Ammon's horn (tissue), 1 donor: ENCODE data around the gene GALNT10.

ENCODE experiments used
- DNase-seq: peaks from one replicate; pipeline ENCODE4 v3.0.0-alpha.2; 2016; ENCODE audit warnings: low spot score

Gene GALNT10

DNA sequence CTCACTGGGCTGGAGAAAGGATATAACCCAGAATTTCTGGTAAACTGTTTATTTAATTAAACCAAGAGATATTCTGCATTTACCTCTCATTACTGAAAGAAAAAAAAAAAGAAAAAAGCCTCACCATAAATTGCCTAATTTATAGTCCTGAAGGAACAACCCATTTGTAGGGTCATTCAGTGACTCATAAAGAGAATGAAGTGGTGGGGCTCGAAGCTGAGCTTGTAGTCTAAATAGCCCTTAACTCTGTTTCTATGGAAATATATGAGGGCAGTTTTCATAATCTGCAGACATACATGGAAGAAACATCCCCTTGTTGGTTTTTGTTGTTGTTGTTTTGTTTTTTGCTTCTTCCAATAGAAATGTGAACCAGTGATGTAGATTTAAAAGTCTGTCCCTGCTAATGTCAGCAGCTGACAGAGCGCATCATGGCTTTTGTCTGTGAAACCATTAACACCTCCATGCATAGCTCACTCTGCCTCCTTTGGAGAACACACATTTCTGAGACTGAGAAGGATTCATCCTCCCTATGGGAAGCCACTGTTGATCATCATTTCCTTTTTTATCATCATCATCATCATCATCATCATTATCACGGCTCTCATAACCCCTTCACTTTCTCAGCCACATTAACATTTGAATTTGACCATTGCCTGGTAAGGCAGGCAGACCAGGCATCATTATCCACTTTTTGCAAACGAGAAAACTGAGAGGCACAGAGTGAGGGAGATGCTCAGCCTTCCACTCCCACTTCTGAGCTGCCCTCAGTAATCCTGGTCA lies 187.4 kb downstream of the GALNT10 start:
- no peak for DNase-seq

DNA sequence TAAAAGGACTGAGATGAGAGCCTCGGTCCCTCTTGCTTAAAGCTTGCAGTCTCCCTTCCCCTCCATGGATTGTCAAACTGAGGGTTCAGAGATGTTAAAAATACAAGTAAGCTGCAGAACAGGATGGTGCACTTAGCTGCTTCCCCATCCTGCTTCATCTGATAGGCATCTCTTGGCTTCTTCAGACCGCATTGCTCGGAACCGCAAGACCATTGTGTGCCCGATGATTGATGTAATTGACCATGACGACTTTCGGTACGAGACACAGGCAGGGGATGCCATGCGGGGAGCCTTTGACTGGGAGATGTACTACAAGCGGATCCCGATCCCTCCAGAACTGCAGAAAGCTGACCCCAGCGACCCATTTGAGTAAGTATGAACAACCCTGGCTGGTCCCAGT lies 189.7 kb downstream of the GALNT10 start:
- DNase-seq: no peak

DNA sequence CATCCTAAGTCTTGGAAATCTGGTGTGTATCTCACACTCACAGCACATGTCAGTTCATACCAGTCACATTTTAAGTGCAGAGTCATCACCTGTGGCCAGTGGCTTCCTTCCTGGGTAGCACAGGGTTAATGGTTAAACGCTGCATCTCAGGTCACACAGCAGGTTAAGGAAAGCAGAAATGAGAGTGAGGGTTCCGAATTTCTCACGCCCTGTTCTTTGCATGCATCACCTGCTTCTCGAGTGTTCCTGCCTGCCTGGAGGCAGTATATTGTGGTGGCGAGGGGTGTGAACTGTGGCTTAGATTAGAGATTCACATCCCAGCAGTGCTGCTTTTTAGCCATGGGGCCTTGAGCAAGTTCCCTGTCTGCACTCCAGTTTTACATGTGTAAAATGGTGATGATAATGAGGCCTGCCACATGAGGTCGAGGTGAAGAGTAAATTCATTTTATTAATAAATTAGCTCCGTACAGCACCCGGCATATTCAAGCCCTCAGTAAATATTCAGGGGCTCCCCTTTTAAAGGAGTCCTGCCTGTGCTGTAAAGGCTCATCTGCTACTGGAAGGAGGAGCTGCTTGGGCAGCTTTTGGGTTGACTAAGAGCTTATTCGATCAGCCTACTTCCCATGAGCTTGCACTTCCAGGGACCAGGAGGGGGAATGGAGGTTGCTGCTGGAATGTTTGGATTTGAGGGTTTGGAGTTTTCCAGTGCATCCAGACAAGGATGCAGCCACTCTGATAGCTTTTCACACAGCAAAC lies 194.1 kb downstream of the GALNT10 start:
- DNase-seq: no peak

DNA sequence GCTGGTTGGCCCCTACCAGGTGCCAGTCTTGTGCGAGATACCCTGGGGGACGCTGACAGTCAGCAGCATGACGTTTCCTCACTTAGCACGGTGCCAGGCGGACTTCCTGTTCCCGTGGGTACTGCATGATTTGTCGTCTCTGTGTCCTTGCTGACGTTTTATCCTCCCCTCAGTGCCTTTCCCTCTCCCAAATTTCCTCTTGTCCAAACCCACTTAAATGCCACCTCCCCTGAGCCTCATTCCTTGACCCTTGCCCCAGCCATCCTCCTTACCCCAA lies 194.6 kb downstream of the GALNT10 start:
- DNase-seq: peak; percentile 42

DNA sequence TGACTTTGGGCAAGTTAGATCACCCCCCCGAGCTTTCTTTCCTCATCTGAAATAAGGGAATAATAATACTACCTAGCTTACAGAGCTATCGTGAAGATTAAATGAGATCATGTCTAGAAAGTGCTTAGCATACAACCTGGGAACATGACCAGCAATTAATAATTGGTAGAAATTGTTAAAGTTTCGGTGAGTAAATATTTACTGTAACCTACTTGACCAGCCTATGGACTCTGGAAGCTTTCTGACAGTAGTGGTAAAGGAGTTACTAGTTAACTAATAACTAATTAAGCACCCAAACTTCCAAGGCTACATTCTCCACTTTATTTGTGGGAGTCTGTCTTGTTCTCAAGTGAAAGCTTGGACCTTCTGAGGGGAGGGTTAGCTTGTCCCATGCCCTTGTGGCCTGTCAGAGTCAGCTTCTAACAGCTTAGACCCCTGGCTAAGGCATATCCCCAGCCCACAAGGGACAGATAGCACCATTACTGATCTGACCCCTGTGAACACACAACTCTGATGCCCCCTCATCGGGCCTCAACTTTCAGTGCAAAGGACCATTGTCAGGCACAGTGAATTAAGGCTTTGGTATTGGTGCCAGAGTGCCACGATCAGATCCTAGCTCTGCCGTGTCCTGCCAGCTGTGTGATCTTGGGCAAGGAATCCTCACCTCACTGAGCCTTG lies 196.6 kb downstream of the GALNT10 start:
- DNase-seq: no peak

DNA sequence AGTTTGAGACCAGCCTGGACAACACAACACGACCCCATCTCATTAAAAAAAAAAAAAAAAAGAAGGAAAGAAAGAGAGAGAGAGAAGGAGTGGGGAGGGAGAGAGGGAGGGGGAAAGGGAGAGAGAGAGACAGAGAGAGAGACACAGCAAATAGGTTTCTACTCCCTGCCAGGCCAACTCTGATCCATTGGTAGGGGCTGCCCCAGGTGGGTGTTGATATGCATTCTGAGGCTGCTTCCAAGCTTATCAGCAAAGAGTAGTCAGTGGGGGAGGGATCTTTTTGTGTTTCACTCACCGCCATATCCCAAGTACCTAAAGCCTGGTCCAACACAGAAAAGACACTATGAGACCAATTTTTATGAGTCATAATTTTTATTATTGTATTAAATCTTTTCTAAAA lies 198.3 kb downstream of the GALNT10 start:
- DNase-seq: no peak

DNA sequence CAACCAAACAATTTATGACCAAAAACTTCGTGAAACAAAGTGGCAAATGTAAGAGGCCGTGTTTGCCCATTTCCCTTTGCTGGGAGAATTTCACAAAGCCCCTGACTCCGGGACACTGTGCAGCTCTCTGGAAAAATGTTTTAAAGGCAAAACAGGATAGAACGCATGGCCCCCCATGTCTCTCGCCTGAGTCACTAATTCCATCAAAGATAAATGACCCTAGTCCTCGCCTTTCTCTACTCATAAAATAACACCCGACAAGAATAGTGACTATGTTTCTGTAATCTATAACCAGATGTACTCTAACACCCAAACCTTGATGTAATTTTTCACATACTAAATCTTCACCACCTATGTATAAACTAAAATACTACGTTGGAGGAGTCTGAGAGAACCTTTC lies 199.6 kb downstream of the GALNT10 start:
- no peak for DNase-seq

DNA sequence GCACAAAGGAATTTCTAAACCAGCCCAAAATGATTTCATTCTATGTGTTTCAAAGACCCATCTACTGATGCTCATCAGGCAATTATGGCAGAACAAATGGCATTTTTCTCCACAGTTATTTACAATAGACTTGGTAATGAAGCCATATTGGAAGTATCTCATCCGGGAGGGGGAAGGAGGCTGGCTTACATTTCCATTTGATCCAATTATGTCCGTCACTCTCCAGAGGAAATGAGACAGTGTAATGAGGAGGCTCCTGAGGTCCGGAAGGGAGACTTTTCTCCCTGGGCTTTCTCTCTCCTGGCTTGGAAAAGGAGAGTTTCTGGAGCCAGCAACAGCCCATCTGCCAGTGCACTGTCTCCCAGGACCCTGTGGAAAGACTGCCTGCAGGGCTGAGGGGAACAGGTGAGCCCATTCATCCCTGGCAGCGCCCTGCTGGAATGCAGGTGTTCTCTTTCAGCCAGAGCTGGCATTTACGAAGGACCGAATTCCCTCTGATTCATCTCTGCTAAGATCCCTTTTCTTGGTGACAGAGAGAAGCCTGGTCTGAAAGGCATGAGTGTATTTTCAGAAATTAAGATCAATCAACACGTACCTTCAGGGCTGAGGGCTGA lies 200.3 kb downstream of the GALNT10 start:
- DNase-seq: no peak

DNA sequence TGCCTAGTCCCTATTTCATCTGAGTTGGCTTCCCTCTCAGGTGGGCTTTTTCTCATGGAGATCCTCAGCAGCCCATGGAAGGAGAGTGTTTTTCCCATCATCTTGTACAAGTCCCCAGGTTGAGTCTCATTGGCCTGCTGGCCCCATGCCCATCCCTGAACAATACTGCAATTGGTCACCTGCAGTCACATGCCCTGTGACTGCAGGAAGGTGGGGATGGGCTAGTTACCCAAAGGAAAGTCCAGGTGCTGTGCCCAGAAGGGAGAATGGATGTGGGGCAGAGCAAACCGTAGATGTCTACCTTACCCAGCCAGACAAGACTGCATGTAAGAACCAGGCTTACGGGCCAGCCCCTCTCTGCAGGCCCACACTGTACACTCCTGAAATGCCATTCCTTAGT lies 201.3 kb downstream of the GALNT10 start:
- no peak for DNase-seq

DNA sequence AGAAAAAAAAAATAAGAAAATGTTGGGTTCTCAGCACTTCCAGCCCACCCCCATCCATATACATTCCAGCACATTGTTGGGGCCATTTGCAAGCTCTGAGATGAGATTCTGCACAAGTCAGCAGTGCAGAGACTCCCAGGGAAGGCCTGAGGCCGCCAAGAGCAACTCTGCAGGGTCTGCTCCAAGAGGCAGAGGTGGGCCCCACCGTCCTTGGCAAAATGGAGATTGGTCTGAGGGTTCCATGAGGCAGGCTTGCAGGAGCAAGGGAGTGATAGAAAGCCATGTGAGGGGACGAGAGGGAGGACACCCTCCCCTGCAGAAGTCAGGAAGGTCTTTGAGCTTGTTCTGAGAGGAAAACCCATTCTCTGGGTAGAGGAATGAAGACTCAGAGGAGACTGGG lies 203.3 kb downstream of the GALNT10 start:
- no peak for DNase-seq

DNA sequence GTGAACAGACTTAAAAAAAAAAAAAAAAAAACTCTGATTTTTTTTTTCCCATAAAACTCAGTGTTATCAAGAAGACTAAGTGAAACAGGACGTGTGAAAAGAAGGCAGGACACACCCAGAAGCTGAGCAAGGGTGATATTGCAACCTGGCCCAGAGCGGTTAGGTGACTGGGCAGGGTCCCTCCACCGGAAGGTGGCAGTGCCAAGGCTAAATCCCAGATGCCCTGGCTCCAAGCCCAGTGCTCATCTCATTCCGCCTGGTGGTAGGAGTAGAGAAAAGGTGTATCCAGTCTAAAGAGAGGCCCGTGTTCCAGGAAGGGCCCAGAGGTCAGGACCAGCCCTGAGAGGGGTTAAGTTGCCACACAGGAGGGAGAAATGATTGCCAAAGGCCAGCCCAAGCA lies 203.8 kb downstream of the GALNT10 start:
- DNase-seq: no peak

DNA sequence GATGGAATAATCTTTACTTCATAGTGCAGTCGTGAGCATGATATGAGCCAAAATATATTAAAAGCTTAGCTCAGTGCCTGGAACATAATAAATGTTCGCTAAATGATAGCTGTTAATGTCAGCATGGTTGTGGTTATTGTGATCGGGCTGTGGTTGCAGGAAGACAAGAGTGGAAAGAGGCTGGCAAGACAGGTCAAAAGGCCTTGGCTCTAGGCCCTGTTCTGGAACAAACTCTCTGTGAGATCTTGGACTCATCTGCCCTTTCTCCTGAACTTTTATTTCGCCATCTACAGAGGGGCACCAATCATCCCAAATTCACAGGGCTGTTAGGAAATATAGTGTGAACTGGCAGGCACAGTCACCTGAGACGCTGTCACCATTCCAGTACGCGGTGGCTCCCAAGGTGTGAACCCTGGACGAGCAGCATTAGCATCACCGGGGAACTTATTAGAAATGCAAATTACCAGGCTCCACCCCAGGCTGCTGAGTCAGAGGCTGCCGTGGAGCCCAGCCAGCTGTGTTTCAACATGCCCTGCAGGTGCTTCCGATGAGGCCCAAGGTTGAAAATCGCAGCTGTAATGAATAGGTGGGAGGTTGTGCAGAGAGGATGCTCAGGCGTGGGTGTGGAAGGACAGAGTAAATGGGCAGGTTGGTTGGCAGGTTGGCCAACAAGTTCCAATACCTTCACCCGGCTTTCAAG lies 205.0 kb downstream of the GALNT10 start:
- no peak for DNase-seq

DNA sequence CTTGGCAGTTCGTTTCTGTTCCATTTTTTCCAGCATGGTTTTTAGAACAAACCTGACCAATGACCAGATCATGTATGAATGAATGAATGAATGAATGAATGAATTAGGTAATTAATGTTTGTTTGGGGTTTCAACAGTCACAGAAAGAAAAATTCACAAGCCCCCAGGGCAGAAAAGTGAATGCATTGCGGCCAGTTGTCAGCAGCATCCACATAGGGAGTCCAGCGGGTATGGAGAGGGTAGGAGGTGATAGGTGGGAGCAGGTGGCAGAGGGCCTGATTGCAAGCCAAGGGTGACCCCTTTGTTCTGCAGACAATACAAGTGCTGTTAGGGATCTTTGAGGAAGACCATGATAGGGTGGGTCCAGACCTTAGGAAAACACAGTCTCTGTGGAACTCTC lies 205.6 kb downstream of the GALNT10 start:
- no peak for DNase-seq

DNA sequence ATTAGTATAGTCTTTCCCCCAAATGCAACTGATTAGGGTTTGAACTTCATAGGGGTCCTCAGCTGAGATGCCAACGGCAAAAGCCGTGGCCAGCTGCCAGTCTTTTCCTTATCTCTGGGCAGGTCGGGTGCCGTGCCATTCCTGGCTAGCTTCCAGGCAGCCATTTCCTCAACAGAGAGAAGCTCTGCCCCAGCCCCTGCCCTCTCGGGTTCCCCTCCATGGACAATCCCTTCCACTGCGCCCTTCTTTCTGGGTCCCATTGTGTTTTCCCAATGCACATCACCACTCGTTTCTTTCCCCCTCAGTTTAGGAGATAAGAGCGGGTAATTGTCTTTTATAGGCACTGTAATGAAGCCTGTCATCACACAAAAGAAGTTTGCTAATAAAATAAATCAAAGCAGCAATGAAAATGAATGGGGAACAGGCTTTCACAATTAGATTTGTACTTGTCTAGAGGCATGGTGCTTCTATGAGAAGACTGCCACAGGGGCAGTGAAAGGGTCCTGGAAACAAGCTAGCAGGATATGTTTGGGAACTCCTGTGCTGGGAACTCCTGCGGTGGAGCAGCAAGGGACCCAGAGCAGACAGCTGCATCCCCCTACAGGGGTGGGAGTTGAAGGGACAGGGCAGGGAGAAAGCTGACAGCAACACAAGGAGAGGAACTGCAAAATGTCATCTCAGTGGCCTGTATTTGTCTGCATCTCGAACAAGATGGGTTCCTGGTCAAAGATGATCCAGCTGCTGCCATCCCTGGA lies 207.3 kb downstream of the GALNT10 start:
- no peak for DNase-seq

DNA sequence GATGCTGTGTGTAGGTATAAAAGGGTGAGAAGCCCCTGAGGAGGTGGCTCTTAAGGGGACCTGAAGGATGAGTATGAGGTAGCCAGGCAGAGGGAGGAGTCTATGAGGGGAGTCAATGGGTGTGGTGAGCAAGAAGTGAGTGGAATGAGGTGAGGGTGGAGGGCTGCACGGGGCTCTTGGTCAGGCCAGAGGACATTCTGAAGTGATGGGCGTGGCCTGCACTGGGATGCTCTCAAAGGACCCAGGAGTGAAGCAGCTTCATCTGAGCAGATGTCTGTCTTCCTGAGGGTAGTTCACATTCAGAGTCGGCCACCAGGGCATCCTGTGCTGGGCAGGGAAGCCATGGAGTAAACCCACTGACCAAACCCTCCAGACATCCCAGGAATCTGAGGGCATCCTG lies 210.1 kb downstream of the GALNT10 start:
- DNase-seq: no peak

DNA sequence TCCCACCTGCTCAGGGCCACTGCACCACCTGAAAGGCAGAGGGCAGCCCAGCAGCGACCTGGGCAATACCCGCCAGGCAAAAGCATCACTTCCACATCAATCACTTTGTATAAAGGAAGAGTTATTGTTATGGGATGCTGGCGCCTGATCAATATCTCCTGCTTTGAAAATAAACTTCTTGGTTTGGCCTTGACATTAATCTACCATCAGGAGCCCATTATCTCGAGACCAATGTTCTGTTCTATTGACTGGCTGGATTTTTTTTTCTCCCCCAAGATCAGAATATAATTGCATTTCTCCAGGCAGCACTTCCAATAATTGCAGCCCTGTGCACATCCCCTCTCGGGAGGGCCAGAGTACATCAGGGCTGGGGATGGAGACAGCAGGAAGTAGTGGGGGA lies 210.8 kb downstream of the GALNT10 start:
- no peak for DNase-seq

DNA sequence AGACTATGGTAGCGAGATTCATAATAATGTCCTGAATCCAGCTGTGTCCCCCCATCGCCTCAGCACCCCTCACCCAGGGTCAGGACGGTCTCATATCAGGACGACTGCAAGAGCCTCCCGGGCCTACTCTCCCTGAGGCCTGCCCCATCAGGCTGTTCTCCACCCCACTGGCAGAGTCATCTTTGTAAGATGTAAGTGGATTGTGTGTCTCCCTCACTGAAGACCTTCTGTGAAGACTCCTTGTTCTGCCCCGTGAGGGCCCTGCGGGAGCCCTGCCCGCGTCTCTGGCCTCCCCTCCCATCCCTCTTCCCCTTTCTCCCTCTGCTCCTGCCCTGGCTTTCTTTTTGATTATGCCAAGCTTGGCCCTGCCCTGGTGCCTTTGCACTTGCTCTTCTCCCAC lies 211.4 kb downstream of the GALNT10 start:
- DNase-seq: no peak

DNA sequence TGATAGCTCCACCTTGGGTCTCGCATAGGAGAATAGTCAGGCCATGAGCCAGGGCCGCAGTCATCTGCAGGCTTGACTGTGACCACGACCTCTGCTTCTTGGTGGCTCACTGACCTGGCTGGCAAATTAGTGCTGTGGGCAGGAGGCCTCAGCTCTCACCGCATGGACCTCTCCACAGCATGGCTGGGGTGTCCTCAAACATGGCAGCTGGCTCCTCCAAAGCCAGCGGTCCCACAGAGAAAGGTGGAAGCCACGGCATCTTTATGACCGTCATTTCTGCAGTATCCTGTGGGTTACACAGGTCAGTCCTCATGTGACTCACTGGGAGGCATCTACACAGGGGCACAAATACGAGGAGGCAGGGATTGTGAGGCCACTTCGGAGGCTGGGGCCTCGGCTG lies 212.1 kb downstream of the GALNT10 start:
- no peak for DNase-seq

DNA sequence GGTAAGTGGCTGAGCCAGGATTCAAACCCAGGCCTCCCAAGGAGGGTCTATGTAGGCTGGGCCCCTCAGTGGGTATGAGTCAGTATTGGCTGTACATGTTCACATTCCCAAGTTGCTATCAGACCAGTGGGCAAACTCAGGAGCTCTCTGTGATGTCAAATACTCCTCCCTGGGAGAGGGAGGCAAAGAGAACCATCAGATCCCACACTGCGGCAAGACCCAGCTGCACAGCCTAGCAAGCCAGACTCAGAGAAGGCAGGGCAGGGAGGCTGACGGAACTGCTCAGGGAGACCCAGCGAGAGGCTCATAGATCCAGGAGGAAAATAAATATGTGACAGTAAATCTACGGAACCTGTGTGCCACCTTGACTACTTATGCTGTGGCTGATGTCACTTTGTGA lies 212.7 kb downstream of the GALNT10 start:
- DNase-seq: no peak

DNA sequence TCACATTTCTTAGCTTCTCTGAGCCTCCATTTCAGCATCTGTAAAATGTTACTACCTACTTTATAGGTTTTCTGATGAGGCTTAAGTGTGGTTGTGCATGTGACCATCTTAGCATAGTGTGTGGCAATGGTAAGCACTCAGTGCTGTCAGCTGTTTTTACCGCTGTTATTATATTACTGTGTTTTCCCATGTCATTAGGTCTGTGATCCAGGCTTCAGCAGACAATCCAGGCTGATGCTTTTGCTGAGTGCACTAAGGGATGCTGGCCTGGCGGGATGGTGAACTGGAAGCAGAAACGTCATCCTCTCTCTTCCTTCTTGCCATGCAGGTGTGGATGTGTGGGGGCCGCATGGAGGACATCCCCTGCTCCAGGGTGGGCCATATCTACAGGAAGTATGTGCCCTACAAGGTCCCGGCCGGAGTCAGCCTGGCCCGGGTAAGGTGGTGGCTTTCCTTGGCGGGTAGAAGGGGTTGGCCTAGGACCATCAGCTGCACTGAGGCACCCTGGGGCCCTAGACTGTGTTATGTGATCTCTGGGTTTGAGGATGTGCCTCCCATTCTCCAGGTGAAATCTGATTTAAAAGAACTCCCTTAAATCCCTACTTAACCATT lies 213.3 kb downstream of the GALNT10 start:
- no peak for DNase-seq
